A549 (cell line): ENCODE data around the gene IFNA6. TPM values are rescaled to one million over a fixed set of nuclear protein-coding genes. Genes with fewer than 3 reads are reported as not detected.

Source experiments
- ATAC-seq, 2 experiments: fragments of 200-7000 bp in 1 of 2; fragments of >200 bp in 1 of 2; cut with Nextera tagmentation in 1 of 2; cut with Tn5 transposase in 1 of 2; 3 replicates each; pipeline versions ENCODE4 v1.8.0 to v1.9.1; 2018 to 2020; ENCODE audit warnings: mild to moderate bottlenecking in 1 of 2, moderate library complexity in 1 of 2
- CTCF ChIA-PET: fragments of 300-600 bp; sonication (Branson Sonifier 250); formaldehyde crosslinking; extraction: SDS; loops from one replicate; lab custom pipeline; 2021; ENCODE audit warnings: antibody characterized with exemption, inconsistent platforms; lab: Yijun Ruan, JAX
- POLR2A ChIA-PET: fragments of 350-600 bp; formaldehyde crosslinking; extraction: SDS; loops from one replicate; lab custom pipeline; 2021; ENCODE audit warnings: antibody characterized with exemption, inconsistent platforms; lab: Yijun Ruan, JAX
- DNase-seq, 2 experiments: peaks; one replicate each; pipeline versions ENCODE4 v3.0.0 to v3.0.0-alpha.2; 2011 to 2016; ENCODE audit warnings: low read depth in 1 of 2, low spot score in 1 of 2
- FAIRE-seq: peaks from 2 replicates; lab custom pipeline; 2011; peaks lifted over from hg19 to GRCh38; lab: Jason Lieb, UNC
- H3K27ac ChIP-seq, 2 experiments: fragments of >200 bp; sonication (Bioruptor Twin); formaldehyde crosslinking; 3 replicates each; pipeline ENCODE4 v1.5.1; 2016 to 2017
- H3K4me1 ChIP-seq: fragments of >200 bp; sonication (Bioruptor Twin); formaldehyde crosslinking; 3 replicates; pipeline ENCODE4 v1.6.1; 2016
- H3K4me2 ChIP-seq: fragments of >200 bp; sonication (Bioruptor Twin); formaldehyde crosslinking; 3 replicates; pipeline ENCODE4 v1.6.1; 2016
- H3K4me3 ChIP-seq: fragments of >200 bp; sonication (Bioruptor Twin); formaldehyde crosslinking; 3 replicates; pipeline ENCODE4 v1.5.1; 2016
- H3K9me3 ChIP-seq: fragments of >200 bp; sonication (Bioruptor Twin); formaldehyde crosslinking; 3 replicates; pipeline ENCODE4 v1.6.1; 2016
- CEBPB ChIP-seq, 2 experiments: fragments of >200 bp in 1 of 2; sonication (Bioruptor Twin) in 1 of 2; formaldehyde crosslinking in 1 of 2; IDR thresholded peaks; 2 replicates each; pipeline ENCODE4 v1.6.1; 2012 to 2016
- CHD4 ChIP-seq: fragments of 200-600 bp; sonication (generic); IDR thresholded peaks from 2 replicates; pipeline ENCODE4 v1.6.1; 2016; ENCODE audit warnings: antibody characterized with exemption, mild to moderate bottlenecking, borderline replicate concordance
- EP300 ChIP-seq, 2 experiments: fragments of >200 bp; sonication (Bioruptor Twin); formaldehyde crosslinking; IDR thresholded peaks; 2 replicates in 1 of 2; 3 replicates in 1 of 2; pipeline ENCODE4 v1.6.1; 2016 to 2017
- HEYL ChIP-seq: fragments of 250-450 bp; sonication (Bioruptor Pico); IDR thresholded peaks from 2 replicates; pipeline ENCODE4 v1.8.0; 2021; ENCODE audit warnings: mild to moderate bottlenecking, moderate library complexity
- MAFK ChIP-seq: fragments of 450-650 bp; IDR thresholded peaks from 2 replicates; pipeline ENCODE4 v1.6.1; 2014; ENCODE audit not compliant: partially characterized antibody
- RAD21 ChIP-seq, 2 experiments: fragments of >200 bp in 1 of 2; sonication (Bioruptor Twin) in 1 of 2; formaldehyde crosslinking in 1 of 2; IDR thresholded peaks in 1 of 2; conservative IDR thresholded peaks in 1 of 2; 2 replicates in 1 of 2; 3 replicates in 1 of 2; pipeline ENCODE4 v1.6.1; 2012 to 2018; ENCODE audit warnings: inconsistent platforms in 1 of 2
- RARB ChIP-seq: fragments of 250-450 bp; sonication (Bioruptor Pico); IDR thresholded peaks from 2 replicates; pipeline ENCODE4 v1.8.0; 2021; ENCODE audit warnings: mild to moderate bottlenecking, moderate library complexity
- REST ChIP-seq: fragments of 200-600 bp; sonication (generic); IDR thresholded peaks from 2 replicates; pipeline ENCODE4 v1.6.1; 2016; ENCODE audit warnings: antibody characterized with exemption, mild to moderate bottlenecking, moderate library complexity
- RNF2 ChIP-seq: fragments of 200-600 bp; sonication (generic); IDR thresholded peaks from 2 replicates; pipeline ENCODE4 v1.6.1; 2016; ENCODE audit warnings: low read depth, mild to moderate bottlenecking, antibody characterized with exemption, moderate library complexity, borderline replicate concordance
- SMC3 ChIP-seq: fragments of >200 bp; sonication (Bioruptor Twin); formaldehyde crosslinking; IDR thresholded peaks from 3 replicates; pipeline ENCODE4 v1.6.1; 2018; ENCODE audit warnings: inconsistent platforms
- TFCP2L1 ChIP-seq: fragments of 250-450 bp; sonication (Bioruptor Pico); IDR thresholded peaks from 2 replicates; pipeline ENCODE4 v1.5.0; 2021; ENCODE audit warnings: mild to moderate bottlenecking
- TP53 ChIP-seq: fragments of 250-450 bp; sonication (Bioruptor Pico); IDR thresholded peaks from 2 replicates; pipeline ENCODE4 v1.5.0; 2021; ENCODE audit warnings: mild to moderate bottlenecking, moderate library complexity
- ZNF302 ChIP-seq: fragments of 250-450 bp; sonication (Bioruptor Pico); IDR thresholded peaks from 2 replicates; pipeline ENCODE4 v1.9.0; 2021; ENCODE audit warnings: inconsistent platforms, mild to moderate bottlenecking, moderate library complexity
- WGBS: methylation state at CpG from one replicate; pipeline ENCODE4 v1.1.6; 2017; ENCODE audit errors: missing lambda C conversion rate; 5-methylcytosine and 5-hydroxymethylcytosine counted together
- polyA plus RNA-seq, 4 experiments: library from polyadenylated mRNA; depleted of rRNA in 3 of 4; stranded (reverse); fragments of >200 nt; fragmentation: RNase III in 1 of 4; extraction: RNeasy Plus Mini Kit Qiagen cat#74134 plus additional on column Dnase treatment in 1 of 4; gene quantifications; 2 replicates in 3 of 4; 3 replicates in 1 of 4; pipeline ENCODE4 v1.2.3, GENCODE V29; 2011 to 2017
- TF ChIP-seq, protein P1 (sequence below): fragments of >200 bp; sonication (Bioruptor Twin); formaldehyde crosslinking; IDR thresholded peaks from 3 replicates; pipeline ENCODE4 v1.5.1; 2016

The IFNA6 gene
- polyA plus RNA-seq, 2 of the 4 experiments (the other 2 are of a cell fraction), result not detected

DNA sequence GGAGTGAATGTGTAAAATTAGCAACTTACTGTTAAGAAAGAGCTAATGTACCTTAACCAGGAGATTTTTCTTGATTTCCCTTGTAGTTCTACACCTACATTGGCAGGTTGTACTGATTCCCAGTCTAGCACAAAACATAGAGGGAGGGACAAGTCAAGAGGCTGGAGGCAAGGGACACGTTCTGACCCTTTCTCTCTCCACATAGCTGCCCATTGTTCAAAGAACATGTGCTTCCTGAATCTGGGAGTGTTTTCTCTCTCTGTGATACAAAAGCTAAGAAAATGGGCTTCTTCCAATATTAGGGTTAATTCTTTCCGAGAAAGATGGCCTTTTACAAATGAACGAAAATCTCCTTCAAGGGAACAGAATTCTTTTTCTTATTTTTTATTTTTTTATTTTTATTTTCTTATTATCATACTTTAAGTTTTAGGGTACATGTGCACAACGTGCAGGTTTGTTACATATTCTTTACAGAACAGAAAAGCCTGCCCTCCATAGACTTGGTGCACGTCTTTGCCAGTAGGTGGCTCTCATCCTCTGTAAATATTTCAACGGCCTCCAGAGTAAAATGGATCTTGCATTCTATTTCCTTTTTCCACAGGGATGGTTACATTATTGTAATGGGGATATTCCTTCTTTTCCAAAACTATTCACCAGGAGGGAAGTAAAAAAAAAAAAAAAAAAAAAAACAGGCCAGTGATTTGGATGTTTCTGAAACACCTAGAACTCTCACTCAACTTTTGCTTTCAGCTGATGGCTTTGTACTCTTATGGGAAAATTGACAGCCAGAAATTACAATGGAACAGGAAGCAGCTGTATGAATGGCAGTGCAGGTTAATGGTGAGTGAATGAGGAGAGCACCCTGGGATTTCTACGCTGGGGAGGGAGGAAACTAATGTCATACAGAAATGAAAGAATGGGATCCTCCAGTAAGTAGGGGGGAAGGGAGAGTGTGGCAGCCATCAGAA lies 32.4 kb downstream of the IFNA6 start:
- TF ChIP-seq REST (no peak), RARB (no peak), TFCP2L1 (CRISPR knock-in tag) (no peak), SMC3 (peak; percentile 62), ZNF302 (no peak), MAFK (no peak), HEYL (CRISPR knock-in tag) (no peak), RNF2 (no peak), TP53 (CRISPR knock-in tag) (no peak), CHD4 (no peak), RAD21 (conservative IDR thresholded peaks at IDR 0.05 in 1 of 2, IDR thresholded peaks at IDR 0.05 in 1 of 2) (peak; percentile 76)
- TF ChIP-seq, protein P1, sequence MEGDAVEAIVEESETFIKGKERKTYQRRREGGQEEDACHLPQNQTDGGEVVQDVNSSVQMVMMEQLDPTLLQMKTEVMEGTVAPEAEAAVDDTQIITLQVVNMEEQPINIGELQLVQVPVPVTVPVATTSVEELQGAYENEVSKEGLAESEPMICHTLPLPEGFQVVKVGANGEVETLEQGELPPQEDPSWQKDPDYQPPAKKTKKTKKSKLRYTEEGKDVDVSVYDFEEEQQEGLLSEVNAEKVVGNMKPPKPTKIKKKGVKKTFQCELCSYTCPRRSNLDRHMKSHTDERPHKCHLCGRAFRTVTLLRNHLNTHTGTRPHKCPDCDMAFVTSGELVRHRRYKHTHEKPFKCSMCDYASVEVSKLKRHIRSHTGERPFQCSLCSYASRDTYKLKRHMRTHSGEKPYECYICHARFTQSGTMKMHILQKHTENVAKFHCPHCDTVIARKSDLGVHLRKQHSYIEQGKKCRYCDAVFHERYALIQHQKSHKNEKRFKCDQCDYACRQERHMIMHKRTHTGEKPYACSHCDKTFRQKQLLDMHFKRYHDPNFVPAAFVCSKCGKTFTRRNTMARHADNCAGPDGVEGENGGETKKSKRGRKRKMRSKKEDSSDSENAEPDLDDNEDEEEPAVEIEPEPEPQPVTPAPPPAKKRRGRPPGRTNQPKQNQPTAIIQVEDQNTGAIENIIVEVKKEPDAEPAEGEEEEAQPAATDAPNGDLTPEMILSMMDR, result peak; percentile 80
- 3% methylated on average over 7 of the region's 7 CpGs for WGBS
- ATAC-seq (peak; percentile 77 to 94), FAIRE-seq (no peak), DNase-seq (peak in 1 of 2 experiments; percentile 58)
- Histone ChIP-seq H3K9me3 (no peaks in the 10 kb centered on the region), H3K4me1 (no peaks in the 10 kb centered on the region), H3K4me2 (peak overlapping the region; percentile 19; the same call in 2 of the 3 replicates), H3K27ac (no peak overlapping the region), H3K4me3 (no peak overlapping the region)
- POLR2A ChIA-PET, result interaction anchor here (0.6 to 1.1 kb wide), 2 partner anchors 16 to 267 kb away, joined by 3 to 6 read pairs; no protein-coding TSS in a partner anchor
- CTCF ChIA-PET, result interaction anchor here (0.6 to 5.9 kb wide), 41 partner anchors 10 to 1531 kb away, joined by 3 to 38 read pairs (median 4); no protein-coding TSS in a partner anchor

DNA sequence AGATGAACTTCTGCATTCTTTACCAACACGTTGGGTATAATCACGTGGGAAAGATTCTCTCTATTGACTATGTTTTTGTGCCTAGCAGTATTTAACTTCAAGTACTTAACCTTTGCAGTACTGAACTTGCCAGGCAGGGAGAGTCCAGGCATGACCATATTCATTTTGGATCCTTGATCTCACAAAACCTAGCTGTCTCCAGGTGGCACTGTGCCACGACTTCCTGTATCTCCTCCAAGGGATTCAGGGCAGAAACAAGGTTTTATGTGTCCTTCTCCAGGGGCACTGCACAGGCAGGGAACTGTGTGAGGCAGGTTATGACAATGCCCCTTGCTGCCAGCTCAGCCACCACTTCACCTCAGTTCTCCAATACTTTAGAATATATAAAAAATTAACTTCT lies 33.8 kb downstream of the IFNA6 start:
- H3K4me3 ChIP-seq, result no peak overlapping the region
- 6% methylated on average over 3 of the region's 3 CpGs for WGBS
- peak; percentile 55 to 64; a peak in 5 of 6 replicates for ATAC-seq
- ChIA-PET POLR2A (no interaction called here), CTCF (interaction anchor here (0.5 to 5.9 kb wide), 8 partner anchors 9 to 928 kb away, joined by 3 to 38 read pairs (median 3); no protein-coding TSS in a partner anchor)
- FAIRE-seq, result no peak
- TF ChIP-seq EP300 (IDR thresholded peaks at IDR 0.05) (no peak), CHD4 (no peak), CEBPB (IDR thresholded peaks at IDR 0.05) (no peak)
- TF ChIP-seq, protein P1, result no peak
- DNase-seq, result peak in 1 of 2 experiments; percentile 28
- no peak overlapping the region for H3K27ac ChIP-seq
- H3K9me3 ChIP-seq, result no peaks in the 10 kb centered on the region
- H3K4me1 ChIP-seq, result no peaks in the 10 kb centered on the region
- no peak overlapping the region for H3K4me2 ChIP-seq
